DOHH2 (cell line): Measurements from ENCODE around the gene USP17L29.
"Not testable (repeated sequence)": the region's sequence is repeated elsewhere in the genome, so short reads cannot be mapped to it uniquely, and the experiment has no call there.

Experiments used
- CTCF ChIP-seq: fragments of 200-600 bp; sonication (generic); IDR thresholded peaks from one replicate; pipeline ENCODE4 v1.5.1; 2014; ENCODE audit warnings: antibody characterized with exemption, mild to moderate bottlenecking, low read depth, low read length; ENCODE audit not compliant: poor library complexity, severe bottlenecking
- EZH2phosphoT487 ChIP-seq: fragments of 200-600 bp; sonication (generic); IDR thresholded peaks from 2 replicates; pipeline ENCODE4 v1.6.1; 2017; ENCODE audit warnings: borderline replicate concordance, mild to moderate bottlenecking, antibody characterized with exemption, low read length, moderate library complexity, mixed read lengths

- TF ChIP-seq CTCF, EZH2phosphoT487: not testable (repeated sequence)
These were observed 28.6 kb upstream of the USP17L29 start, which contains the start of gene USP17L24 for GRCh38 chr4:9324865-9325264.
